ENCODE measurements around the gene UMAD1.

DNA sequence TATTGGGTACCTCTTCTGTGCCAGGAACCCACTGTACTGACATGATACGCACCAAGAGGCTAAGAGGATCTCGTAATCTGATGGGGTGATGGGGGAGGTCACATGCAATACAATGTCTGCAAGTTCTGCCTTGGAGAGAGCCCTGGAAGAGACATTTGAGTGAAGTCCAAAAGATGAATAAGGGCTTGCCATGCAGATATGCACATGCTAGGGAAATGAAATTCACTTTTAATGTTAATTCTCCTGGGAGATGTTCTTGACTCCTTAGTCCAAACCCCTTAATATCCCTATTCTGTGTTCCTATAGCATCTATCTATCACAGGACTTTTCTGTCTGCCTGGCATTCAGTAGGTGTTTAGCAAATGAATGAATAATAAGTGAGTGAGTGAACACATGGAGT is 274.0 kb downstream of the UMAD1 start:
- TF ChIP-seq POLR2AphosphoS5 (IDR thresholded peaks at IDR 0.05; ENCODE audit: low read depth, low read length) (no peak), TAF1 (IDR thresholded peaks at IDR 0.05; ENCODE audit: borderline replicate concordance, insufficient read depth, low read length) (no peak), SIN3A (IDR thresholded peaks at IDR 0.05; ENCODE audit: borderline replicate concordance, insufficient read depth, low read length) (no peak)
- TF ChIP-seq, protein P1, sequence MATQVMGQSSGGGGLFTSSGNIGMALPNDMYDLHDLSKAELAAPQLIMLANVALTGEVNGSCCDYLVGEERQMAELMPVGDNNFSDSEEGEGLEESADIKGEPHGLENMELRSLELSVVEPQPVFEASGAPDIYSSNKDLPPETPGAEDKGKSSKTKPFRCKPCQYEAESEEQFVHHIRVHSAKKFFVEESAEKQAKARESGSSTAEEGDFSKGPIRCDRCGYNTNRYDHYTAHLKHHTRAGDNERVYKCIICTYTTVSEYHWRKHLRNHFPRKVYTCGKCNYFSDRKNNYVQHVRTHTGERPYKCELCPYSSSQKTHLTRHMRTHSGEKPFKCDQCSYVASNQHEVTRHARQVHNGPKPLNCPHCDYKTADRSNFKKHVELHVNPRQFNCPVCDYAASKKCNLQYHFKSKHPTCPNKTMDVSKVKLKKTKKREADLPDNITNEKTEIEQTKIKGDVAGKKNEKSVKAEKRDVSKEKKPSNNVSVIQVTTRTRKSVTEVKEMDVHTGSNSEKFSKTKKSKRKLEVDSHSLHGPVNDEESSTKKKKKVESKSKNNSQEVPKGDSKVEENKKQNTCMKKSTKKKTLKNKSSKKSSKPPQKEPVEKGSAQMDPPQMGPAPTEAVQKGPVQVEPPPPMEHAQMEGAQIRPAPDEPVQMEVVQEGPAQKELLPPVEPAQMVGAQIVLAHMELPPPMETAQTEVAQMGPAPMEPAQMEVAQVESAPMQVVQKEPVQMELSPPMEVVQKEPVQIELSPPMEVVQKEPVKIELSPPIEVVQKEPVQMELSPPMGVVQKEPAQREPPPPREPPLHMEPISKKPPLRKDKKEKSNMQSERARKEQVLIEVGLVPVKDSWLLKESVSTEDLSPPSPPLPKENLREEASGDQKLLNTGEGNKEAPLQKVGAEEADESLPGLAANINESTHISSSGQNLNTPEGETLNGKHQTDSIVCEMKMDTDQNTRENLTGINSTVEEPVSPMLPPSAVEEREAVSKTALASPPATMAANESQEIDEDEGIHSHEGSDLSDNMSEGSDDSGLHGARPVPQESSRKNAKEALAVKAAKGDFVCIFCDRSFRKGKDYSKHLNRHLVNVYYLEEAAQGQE (IDR thresholded peaks at IDR 0.05; ENCODE audit: insufficient read depth in 1 of 2, low read depth in 2 of 2, low read length in 2 of 2) = no peak
